Right ventricle myocardium inferior (tissue), 1 donor: ENCODE data around the gene ZNF84. TPM values are rescaled to one million over a fixed set of nuclear protein-coding genes. Genes with fewer than 3 reads are reported as not detected.

Experiments used
- ATAC-seq: fragments of 200-7000 bp; cut with Tn5 transposase; one replicate; pipeline ENCODE4 v1.9.1; 2020; ENCODE audit warnings: mild to moderate bottlenecking, moderate library complexity
- DNase-seq: peaks from one replicate; pipeline ENCODE4 v3.0.0; 2021; ENCODE audit errors: missing footprints
- intact Hi-C: fragments of 100-400 bp; cut with DNase I; formaldehyde crosslinking; loops from one replicate; pipeline ENCODE4 v1.11.0; 2022
- long read RNA-seq: library from polyadenylated mRNA; unstranded; transcript quantifications from one replicate; pipeline ENCODE4 v2.0.0, GENCODE V29; 2021
- total RNA-seq: library from RNA; stranded (reverse); fragmentation: NEBNext Ultra II Directional; extraction: Animal tissue kit (Norgen Biotek cat#: 25700); gene quantifications from one replicate; pipeline ENCODE4 v1.2.1, GENCODE V29; 2021
- donor health status: DM: no; HTN: yes; CAD: no; lungs with severe emphysema.

Gene ZNF84
- 15.1 TPM for total RNA-seq
- long read RNA-seq, transcript ZNF84-208 (5 exons, 3,237 nt) = major isoform, 10 of 18 reads
- long read RNA-seq, partial matches to known transcripts = 0 of 18 reads
- long read RNA-seq, other reads (novel, unspliced or antisense) = 7 of 18 reads

- intact Hi-C loops = loop anchor here (1.0 to 2.0 kb wide), 2 partner anchors 43 to 51 kb away; partner anchors contain the start of genes ZNF140 and ZNF26
- ATAC-seq (peak; percentile 99), DNase-seq (peak; percentile 97)
Measured at GRCh38 chr12:133037207-133038005, at the start of gene ZNF84. TSS of gene ZNF84 (plus strand) at chr12:133037509. CDS start at chr12:133041468, 3,959 bp downstream.

- intact Hi-C loops = no loop called here
Measured at GRCh38 chr12:132998741-132999140, 38.6 kb upstream of the ZNF84 start.

GRCh38 chr12:133010657-133011297, 26.5 kb upstream of the ZNF84 start:
- DNase-seq = no peak
- ATAC-seq = no peak
- intact Hi-C loops = no loop called here

More at GRCh38 chr12:132998741-132999140, 38.6 kb upstream of the ZNF84 start:
- ATAC-seq = no peak
- no peak for DNase-seq

- no peak for ATAC-seq
- intact Hi-C loops = no loop called here
- DNase-seq = no peak
Measured at GRCh38 chr12:133023566-133023965, 13.7 kb upstream of the ZNF84 start.

GRCh38 chr12:133026996-133027395, 10.3 kb upstream of the ZNF84 start:
- no peak for DNase-seq
- intact Hi-C loops = no loop called here
- no peak for ATAC-seq

- DNase-seq = no peak
- ATAC-seq = no peak
- intact Hi-C loops = no loop called here
Measured at GRCh38 chr12:133038118-133038709, 905 bp downstream of the ZNF84 start.

GRCh38 chr12:133046698-133047097, 9.4 kb downstream of the ZNF84 start:
- ATAC-seq = no peak
- no peak for DNase-seq
- intact Hi-C loops = no loop called here

GRCh38 chr12:133057446-133057845, 20.1 kb downstream of the ZNF84 start:
- ATAC-seq = no peak
- no peak for DNase-seq
- intact Hi-C loops = loop anchor here (5.0 kb wide), 1 partner anchor 65 kb away; no protein-coding TSS in a partner anchor

- intact Hi-C loops = loop anchor here (5.0 kb wide), 1 partner anchor 64 kb away; no protein-coding TSS in a partner anchor
- ATAC-seq (no peak), DNase-seq (no peak)
Measured at GRCh38 chr12:133058203-133059113, 21.1 kb downstream of the ZNF84 start.

- ATAC-seq (no peak), DNase-seq (no peak)
Measured at GRCh38 chr12:133061954-133062353, 24.6 kb downstream of the ZNF84 start.

GRCh38 chr12:133063556-133063955, 26.2 kb downstream of the ZNF84 start:
- intact Hi-C loops = no loop called here
- ATAC-seq (no peak), DNase-seq (no peak)

More at GRCh38 chr12:133061954-133062353, 24.6 kb downstream of the ZNF84 start:
- intact Hi-C loops = no loop called here

- ATAC-seq (no peak), DNase-seq (no peak)
- intact Hi-C loops = no loop called here
Measured at GRCh38 chr12:133073836-133074235, 36.5 kb downstream of the ZNF84 start.

GRCh38 chr12:133080026-133080367, 42.7 kb downstream of the ZNF84 start:
- intact Hi-C loops = loop anchor here (1.0 kb wide), 4 partner anchors 43 to 101 kb away; partner anchors contain the start of genes ZNF10, ZNF26, ZNF268 and ZNF84
- ATAC-seq (peak; percentile 96), DNase-seq (peak; percentile 99)

GRCh38 chr12:133080368-133081158, 43.3 kb downstream of the ZNF84 start, which contains the start of gene ZNF140:
TSS of gene ZNF140 (plus strand) at chr12:133080923. CDS start at chr12:133081321, 398 bp downstream.
- DNase-seq = peak; percentile 98
- intact Hi-C loops = loop anchor here (1.0 kb wide), 4 partner anchors 43 to 101 kb away; partner anchors contain the start of genes ZNF10, ZNF26, ZNF268 and ZNF84
- ATAC-seq = peak; percentile 87

- ATAC-seq = no peak
- DNase-seq = peak; percentile 26
- intact Hi-C loops = no loop called here
Measured at GRCh38 chr12:133081159-133081780, 44.0 kb downstream of the ZNF84 start.

- no peak for DNase-seq
- intact Hi-C loops = no loop called here
- ATAC-seq = no peak
Measured at GRCh38 chr12:133083345-133083744, 46.0 kb downstream of the ZNF84 start.

GRCh38 chr12:133105620-133106019, 68.3 kb downstream of the ZNF84 start:
- intact Hi-C loops = no loop called here
- DNase-seq = no peak
- no peak for ATAC-seq
